Measurements from ENCODE around the gene GPATCH8. TPM values are rescaled to one million over a fixed set of nuclear protein-coding genes. Genes with fewer than 3 reads are reported as not detected.

Gene GPATCH8
- total RNA-seq, 1 experiment from 2014 or later = 51.5 TPM

GRCh38 chr17:44383363-44383762, 119.8 kb downstream of the GPATCH8 start:
- H2BK5ac ChIP-seq (ENCODE audit: insufficient read length, low read length) = no peak overlapping the region
- no CpG with 5 or more reads among the region's 15 CpGs for WGBS (ENCODE audit: extremely low coverage, insufficient read length, low lambda C conversion rate)
- peaks cover 16% of the 10 kb centered on the region for H3K23me2 ChIP-seq (ENCODE audit: insufficient read length, low read depth, low read length, poor library complexity, severe bottlenecking)
- H3K4ac ChIP-seq (ENCODE audit: low read depth, low read length) = no peak overlapping the region
- no peak overlapping the region for H3K18ac ChIP-seq (ENCODE audit: insufficient read length, low read depth, low read length)
- no peaks in the 10 kb centered on the region for H4K20me1 ChIP-seq (ENCODE audit: control insufficient read depth, insufficient read depth, insufficient read length)
- Mint-ChIP-seq H3K9me3 (no peaks in the 10 kb centered on the region), H3K4me1 (peaks cover 11 to 20% of the 10 kb centered on the region in 2 experiments), H3K27ac (no peak overlapping the region), H3K4me3 (no peak overlapping the region), H3K27me3 (ENCODE audit: low read depth) (peaks cover 53% of the 10 kb centered on the region), H3K36me3 (ENCODE audit: insufficient read depth in 1 of 3, low read depth in 3 of 3) (peaks cover 0 to 4% (median 0%) of the 10 kb centered on the region in 3 experiments; a peak in 1 of 7 replicates)
- H2BK120ac ChIP-seq (ENCODE audit: low read depth, low read length, poor library complexity, severe bottlenecking) = no peak overlapping the region
- no peak overlapping the region for H2BK15ac ChIP-seq (ENCODE audit: low read depth, low read length)
- H3K4me2 ChIP-seq (ENCODE audit: insufficient read depth, insufficient read length, low read length) = no peak overlapping the region
- H3K9me3 ChIP-seq (ENCODE audit: control insufficient read depth, low read depth, low read length) = no peaks in the 10 kb centered on the region
- H3K4me1 ChIP-seq (ENCODE audit: insufficient read depth, low read length) = no peaks in the 10 kb centered on the region; the same call in 1 of the 2 replicates
- DNase-seq = no peak
- H2AK5ac ChIP-seq (ENCODE audit: insufficient read length, low read length) = no peak overlapping the region
- H3K27ac ChIP-seq (ENCODE audit: insufficient read length, low read depth, low read length) = no peak overlapping the region
- peaks cover 14% of the 10 kb centered on the region; the same call in 1 of the 2 replicates for H3K27me3 ChIP-seq (ENCODE audit: insufficient read depth, low read length)
- no peak overlapping the region for H3K23ac ChIP-seq (ENCODE audit: insufficient read length, low read depth, low read length)
- H3T11ph ChIP-seq (ENCODE audit: low read length) = no peak overlapping the region
- H4K91ac ChIP-seq (ENCODE audit: insufficient read length, low read depth, low read length) = no peak overlapping the region
- no peak overlapping the region for H2AFZ ChIP-seq (ENCODE audit: low read length)
- H3K79me2 ChIP-seq (ENCODE audit: insufficient read depth, low read length) = no peaks in the 10 kb centered on the region
- no peak overlapping the region for H3K9ac ChIP-seq (ENCODE audit: extremely low read depth, insufficient read length, low read length)
- H3K79me1 ChIP-seq (ENCODE audit: insufficient read depth, low read depth, low read length, poor library complexity, severe bottlenecking) = no peaks in the 10 kb centered on the region
- H2BK20ac ChIP-seq (ENCODE audit: low read depth, low read length, poor library complexity, severe bottlenecking) = no peak overlapping the region
- H4K8ac ChIP-seq (replicated peaks; ENCODE audit: insufficient read length, low read depth, low read length) = no peak overlapping the region
- no peak for TF ChIP-seq CTCF (conservative IDR thresholded peaks at IDR 0.05)
- no peak overlapping the region for H3K14ac ChIP-seq (ENCODE audit: insufficient read depth, low read length)
- H4K5ac ChIP-seq (ENCODE audit: insufficient read length, low read depth, low read length) = no peak overlapping the region
- H2BK12ac ChIP-seq (ENCODE audit: insufficient read length, low read depth, low read length) = no peak overlapping the region
- H3K56ac ChIP-seq (ENCODE audit: insufficient read length, low read depth, low read length) = no peak overlapping the region
